ENCODE data around the gene LBX2. TPM values are rescaled to one million over a fixed set of nuclear protein-coding genes. Genes with fewer than 3 reads are reported as not detected.
A peak's percentile ranks its signal among the peaks of the same experiment; 100 is the strongest.
"Not testable (repeated sequence)": the region's sequence is repeated elsewhere in the genome, so short reads cannot be mapped to it uniquely, and the experiment has no call there.

The LBX2 gene
- polyA plus RNA-seq, 1 donor, result 1.2 TPM

- peak; percentile 93 for DNase-seq (ENCODE audit: low read depth)
Observed at GRCh38 chr2:74482801-74483674, 16.4 kb downstream of the LBX2 start, which contains the start of the genes CCDC142 and TTC31. Gene CCDC142 (minus strand): TSS chr2:74482998. CDS start chr2:74482837, 161 bp downstream. Gene TTC31 (plus strand): TSS chr2:74483081. CDS start chr2:74483096, 15 bp downstream.

GRCh38 chr2:74481961-74482800 is 17.2 kb downstream of the LBX2 start:
- DNase-seq (ENCODE audit: low read depth), result no peak

DNA sequence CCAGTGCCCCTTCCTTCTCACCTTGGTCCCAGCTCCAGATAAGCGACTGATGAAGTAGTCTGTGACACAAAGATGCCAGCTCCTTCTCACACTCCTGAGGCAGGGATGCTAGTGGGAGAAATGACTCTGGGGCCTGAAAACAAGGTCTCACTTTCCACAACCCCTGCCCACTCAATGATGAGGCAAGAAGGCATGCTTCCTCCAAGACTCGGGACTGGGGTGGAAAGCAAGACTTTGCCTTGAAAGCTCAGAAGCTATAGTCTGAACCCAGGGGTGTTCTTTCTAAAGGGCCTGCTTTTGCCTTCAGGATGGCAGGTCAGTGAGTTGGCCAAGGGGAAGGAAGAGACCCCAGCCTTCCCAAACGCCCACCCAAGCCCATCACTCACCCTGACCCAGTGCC is 18.0 kb downstream of the LBX2 start:
- DNase-seq (ENCODE audit: low read depth), result no peak

DNA sequence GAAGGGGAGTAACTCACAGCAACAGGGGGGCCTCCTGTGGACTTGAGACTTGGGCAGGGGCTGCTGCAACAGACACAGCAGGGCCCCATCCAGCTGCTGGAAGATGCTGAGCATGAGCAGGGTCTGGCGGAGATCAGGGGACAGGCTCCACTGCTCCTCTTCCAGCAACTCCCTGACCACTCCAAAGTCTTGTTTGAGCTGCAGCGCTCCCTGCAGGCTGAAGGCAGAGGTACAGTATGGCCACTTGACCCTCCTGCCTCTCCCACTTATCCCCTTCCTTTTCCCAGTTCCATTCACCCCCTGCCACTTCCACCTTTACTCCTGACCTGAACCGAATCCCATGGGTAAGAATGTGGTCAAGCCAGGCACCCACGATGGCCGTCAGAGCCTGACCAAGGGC is 24.5 kb downstream of the LBX2 start:
- no peak for DNase-seq (ENCODE audit: low read depth)

DNA sequence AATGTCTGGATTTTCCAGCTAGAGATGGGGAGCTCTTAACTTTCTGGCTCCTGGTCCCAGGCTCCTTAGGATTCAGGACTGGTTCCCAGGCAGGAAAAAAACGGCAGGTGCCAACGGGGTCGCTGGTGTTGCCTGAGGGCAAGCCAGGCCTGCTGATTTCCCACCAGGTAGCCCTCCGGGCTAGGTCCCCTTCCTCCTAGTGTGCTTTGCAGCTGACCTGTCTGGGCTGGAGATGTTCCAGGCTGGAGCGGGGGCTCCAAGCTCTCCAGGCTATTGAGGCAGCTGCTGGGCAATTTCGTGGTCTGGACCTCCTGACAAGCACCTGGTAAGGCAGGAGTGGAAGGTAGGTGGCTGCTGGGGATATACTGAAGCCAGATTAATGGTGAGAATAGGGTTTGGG is 24.9 kb downstream of the LBX2 start:
- no peak for DNase-seq (ENCODE audit: low read depth)

DNA sequence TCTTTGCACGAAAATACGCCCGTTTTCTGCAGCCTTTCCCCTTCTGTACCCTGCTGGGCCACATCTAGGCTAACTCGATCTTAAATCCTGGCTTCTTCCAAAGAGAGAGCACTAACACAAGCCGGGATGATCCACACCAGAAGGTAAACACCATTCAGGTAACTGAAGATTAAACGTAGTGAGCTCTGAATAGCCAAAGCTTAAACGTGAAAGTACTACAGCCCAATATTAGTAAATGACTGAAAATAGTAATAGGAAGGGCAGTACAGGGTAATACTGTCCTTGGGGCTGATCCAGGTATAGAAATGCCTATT is 26.5 kb downstream of the LBX2 start:
- no peak for DNase-seq (ENCODE audit: low read depth)

DNA sequence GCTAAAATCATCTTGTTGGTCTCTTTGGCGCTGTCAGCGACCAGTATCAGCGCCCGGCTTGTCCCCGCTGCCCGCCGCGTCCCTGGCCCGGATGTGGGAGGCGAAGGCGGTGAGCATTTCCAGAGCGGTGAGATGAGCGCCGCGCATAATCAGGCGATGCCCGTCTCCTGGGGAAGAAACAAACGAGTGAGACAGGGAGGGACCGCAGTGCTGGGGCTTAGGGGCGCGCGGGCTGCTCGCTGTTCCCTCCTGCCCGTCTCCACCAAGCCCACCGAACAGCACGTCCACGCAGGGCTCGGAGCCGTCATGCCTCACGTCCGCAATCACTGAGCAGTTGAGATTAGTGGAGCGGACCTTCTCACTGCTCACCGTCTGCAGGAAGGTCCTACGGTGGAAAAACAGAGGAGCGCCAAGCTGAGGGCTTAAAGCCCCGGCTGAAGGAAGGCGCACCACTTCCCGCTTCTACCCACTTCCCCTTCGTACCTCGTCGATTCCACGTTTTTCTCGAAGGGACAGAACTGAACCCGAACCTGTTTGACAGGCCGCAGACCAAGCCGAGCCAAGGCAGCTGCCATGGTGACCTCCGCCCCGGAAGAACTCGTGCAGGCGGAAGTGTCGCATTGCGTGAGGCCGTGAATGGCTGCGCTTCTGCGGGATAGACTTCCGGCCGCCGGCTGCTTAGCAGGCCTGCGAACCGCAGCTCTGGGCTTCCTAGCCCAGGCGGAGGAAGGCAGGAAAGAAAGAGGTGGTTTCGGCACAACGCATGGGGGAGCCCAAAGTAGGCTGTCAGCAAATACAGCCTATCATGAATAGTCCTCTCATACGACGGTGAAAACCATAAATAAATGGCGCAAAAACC is 27.1 kb downstream of the LBX2 start, which contains the start of gene MRPL53:
Gene MRPL53, minus strand, starts transcription at position 595 of the 859 bp plus-strand sequence. Its CDS starts 20 bp downstream, at position 575.
- peak; percentile 83 for DNase-seq (ENCODE audit: low read depth)

- DNase-seq (ENCODE audit: low read depth), result no peak
Observed at GRCh38 chr2:74471332-74472065, 27.9 kb downstream of the LBX2 start.

- DNase-seq (ENCODE audit: low read depth), result not testable (repeated sequence)
Observed at GRCh38 chr2:74470742-74471141, 28.7 kb downstream of the LBX2 start.

DNA sequence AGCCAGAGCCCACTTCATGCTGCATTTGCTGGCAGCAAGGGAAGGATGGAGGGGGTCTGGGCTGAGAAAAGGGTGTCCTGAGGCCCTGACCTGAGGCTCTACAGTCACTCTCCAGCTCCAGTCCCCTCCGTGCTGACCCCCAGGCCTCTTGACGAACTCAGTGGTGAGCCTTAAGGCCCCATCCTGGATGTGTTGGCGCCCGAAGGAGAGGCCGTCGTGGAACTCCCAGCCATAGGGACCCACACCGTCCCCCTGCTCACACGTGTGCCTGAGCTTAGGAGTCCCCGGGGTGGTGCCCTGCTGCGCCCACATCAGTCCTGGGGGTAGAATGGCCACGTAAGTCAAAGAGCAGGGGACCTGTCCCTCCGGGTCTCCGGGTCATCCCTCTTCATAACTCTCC is 35.0 kb downstream of the LBX2 start:
- no peak for DNase-seq (ENCODE audit: low read depth)

DNA sequence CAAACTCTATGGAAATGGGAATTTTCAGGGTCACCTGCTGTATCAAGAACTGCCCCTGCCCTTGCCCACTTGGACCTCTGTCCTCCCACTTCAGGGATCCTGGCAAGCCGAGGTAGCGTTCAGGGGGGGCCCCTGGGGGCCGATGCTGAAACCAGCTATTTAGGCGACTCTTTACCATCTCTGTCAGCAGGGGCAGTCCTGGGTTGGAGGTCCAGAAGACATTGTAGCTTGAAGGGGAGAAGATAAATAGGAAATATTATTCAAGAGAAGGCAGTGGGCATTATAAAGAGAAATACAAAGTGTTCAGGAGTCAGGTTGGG is 36.7 kb downstream of the LBX2 start:
- no peak for DNase-seq (ENCODE audit: low read depth)

- no peak for DNase-seq (ENCODE audit: low read depth)
Observed at GRCh38 chr2:74462054-74462785, 37.2 kb downstream of the LBX2 start.

- DNase-seq (ENCODE audit: low read depth), result no peak
Observed at GRCh38 chr2:74461187-74462053, 38.0 kb downstream of the LBX2 start.

- not testable (repeated sequence) for DNase-seq (ENCODE audit: low read depth)
Observed at GRCh38 chr2:74460187-74460586, 39.2 kb downstream of the LBX2 start.

DNA sequence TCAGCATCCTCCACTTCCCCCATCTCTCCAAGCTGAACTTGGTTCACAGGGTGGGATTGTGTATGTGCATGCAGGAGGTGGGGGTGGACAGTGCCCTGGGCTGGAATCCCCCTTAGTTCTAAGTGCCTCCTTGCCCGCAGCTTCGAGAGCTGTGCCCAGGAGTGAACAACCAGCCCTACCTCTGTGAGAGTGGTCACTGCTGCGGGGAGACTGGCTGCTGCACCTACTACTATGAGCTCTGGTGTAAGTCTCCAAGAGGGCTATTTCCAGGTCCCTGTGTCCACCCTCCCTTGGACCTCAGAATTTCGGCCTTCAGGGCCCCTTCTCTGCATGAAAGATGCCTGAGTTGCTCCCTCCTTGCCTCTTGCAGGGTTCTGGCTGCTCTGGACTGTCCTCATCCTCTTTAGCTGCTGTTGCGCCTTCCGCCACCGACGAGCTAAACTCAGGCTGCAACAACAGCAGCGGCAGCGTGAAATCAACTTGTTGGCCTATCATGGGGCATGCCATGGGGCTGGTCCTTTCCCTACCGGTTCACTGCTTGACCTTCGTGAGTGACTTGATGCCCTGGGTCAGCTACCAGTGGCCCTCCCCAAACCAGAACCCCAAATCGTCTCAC is 39.8 kb downstream of the LBX2 start:
- DNase-seq (ENCODE audit: low read depth), result not testable (repeated sequence)

GRCh38 chr2:74458938-74459363 is 40.5 kb downstream of the LBX2 start:
- no peak for DNase-seq (ENCODE audit: low read depth)

DNA sequence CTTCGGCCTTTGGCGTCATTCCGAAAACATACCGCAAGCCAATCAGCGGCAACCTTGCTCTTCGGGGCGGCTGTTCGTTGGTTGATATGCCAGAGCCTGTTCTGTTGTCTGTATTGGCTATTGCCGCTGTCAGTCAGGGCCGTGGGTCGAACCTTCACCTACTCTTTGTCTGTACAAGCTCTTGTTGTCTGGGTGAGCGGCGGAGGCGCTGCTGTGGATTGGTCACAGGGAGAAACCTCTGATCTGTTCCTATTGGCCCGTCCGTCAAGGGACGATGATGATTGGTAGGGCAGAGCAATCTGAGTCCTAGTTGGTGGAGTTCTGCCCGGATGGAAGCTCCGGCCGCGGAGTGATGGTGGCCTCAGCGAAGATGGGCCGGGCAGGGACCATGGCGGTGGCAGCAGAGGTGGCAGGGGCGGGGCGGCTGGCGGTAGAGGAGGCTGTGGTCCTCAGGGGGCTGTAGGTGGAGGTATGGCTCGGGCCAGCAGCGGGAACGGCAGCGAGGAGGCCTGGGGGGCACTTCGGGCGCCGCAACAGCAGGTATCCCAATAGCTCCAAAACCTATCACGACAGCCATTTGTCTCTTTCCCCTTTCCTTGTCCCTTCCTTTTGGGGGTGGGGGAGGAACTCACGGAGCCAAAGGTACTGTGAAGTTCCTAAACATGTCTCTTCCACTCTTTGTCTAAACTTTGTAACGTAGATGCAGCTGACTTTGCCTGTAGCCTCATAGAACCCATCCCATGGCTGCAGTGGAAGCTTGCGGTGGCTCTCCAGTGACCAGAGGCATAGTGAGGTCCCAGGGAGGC is 41.1 kb downstream of the LBX2 start, which contains the start of gene WBP1:
Gene WBP1, plus strand, starts transcription at position 307 of the 806 bp plus-strand sequence. Its CDS starts 165 bp downstream, at position 472.
- peak; percentile 100 for DNase-seq (ENCODE audit: low read depth)

Measured in forelimb muscle (tissue), 1 donor.